ENCODE data around the gene GEMIN7. TPM values are rescaled to one million over a fixed set of nuclear protein-coding genes. Genes with fewer than 3 reads are reported as not detected.

GEMIN7 gene
- total RNA-seq, 2 donors from 2014 or later, result 15.8 to 19.5 TPM

DNA sequence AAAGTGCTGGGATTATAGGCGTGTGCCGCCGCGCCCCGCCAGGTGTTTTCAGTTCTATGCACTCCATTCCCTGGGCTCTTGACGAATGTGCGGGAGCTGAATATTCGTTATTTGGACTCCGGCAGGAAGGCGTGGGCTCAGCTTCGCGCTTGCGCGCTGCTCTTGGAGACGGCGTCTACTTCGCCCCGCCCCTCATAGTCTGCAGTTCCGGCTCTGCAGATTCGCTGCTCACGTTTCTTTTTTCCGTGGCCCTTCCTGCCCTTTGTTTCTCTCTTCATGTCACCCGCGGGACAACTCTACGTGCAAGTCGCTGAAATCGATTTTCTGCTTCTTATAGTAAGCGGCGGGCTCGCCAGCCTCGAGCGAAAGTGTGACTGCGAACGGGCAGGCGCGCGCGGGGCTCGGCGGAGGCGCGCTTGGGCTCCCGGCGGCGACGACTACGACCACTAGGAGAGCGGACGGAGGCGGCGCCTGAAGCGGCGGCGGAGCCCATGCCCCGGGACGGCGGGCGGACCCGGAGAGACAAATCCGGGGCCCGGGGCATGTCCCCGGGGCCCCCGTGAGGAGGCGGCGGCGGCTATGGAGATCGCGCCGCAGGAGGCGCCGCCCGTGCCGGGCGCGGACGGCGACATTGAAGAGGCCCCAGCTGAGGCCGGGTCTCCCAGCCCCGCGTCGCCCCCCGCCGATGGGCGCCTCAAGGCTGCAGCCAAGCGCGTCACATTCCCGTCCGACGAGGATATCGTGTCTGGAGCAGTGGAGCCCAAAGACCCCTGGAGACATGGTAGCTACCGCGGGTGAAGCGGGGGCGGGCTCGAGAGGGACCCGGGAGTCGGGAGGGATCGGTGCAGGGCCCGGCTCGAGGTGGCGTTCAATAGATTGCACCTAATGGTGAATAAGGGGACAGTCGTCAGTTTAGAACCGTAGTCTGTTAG is 14.0 kb downstream of the GEMIN7 start, which contains the start of gene PPP1R37:
Gene PPP1R37, plus strand, starts transcription at position 433 of the 932 bp plus-strand sequence. Its CDS starts 147 bp downstream, at position 580.
- no peaks in the 10 kb centered on the region for H3K9me3 ChIP-seq
- intact Hi-C loops (cut with DNase I), result no loop called here
- H3K36me3 ChIP-seq (replicated peaks in 1 of 2; ENCODE audit: insufficient read depth in 1 of 2, low read depth in 2 of 2), result peaks cover 0 to 2% of the 10 kb centered on the region in 2 donors
- peak; percentile 86 for ATAC-seq
- 0% methylated on average over 38 to 88 of the region's 103 CpGs for WGBS, 2 donors
- peak within 1 kb of the TSS; percentile 83 to 96 for H3K4me3 ChIP-seq
- peak; percentile 95 to 97 (median 96) for DNase-seq
- H3K4me1 ChIP-seq, result peaks cover 59% of the 10 kb centered on the region
- H3K27me3 ChIP-seq, result no peaks in the 10 kb centered on the region
- TF ChIP-seq CTCF (IDR thresholded peaks at IDR 0.05), result peak in 5 of 7 experiments; percentile 29 to 57 (median 36)
- peak; percentile 5 to 66 (median 62) for TF ChIP-seq POLR2A (IDR thresholded peaks at IDR 0.05)
- H3K27ac ChIP-seq, result peak within 1 kb of the TSS; percentile 74 to 97 (median 91)

DNA sequence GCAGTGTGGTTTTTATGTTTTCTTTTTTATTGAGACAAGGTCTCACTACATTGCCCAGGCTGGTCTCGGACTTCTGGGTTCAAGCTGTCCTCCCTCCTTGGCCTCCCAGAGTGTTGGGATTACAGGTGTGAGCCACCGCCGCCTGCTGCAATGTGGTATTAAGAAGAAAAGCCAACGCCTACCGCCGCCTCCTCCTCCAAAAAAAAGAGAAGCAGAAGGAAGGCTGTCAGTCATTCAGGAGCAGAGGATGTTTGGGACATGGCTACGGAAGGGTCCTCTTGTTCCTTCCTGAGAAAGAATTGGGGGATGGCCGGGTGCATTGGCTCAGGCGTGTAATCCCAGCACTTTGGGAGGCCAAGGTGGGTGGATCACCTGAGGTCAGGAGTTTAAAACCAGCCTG is 15.1 kb downstream of the GEMIN7 start:
- Histone ChIP-seq H3K27ac (peak overlapping the region in 1 of 4 donors; percentile 89), H3K27me3 (no peaks in the 10 kb centered on the region), H3K9me3 (no peaks in the 10 kb centered on the region), H3K36me3 (replicated peaks in 1 of 2; ENCODE audit: insufficient read depth in 1 of 2, low read depth in 2 of 2) (peaks cover 0 to 2% of the 10 kb centered on the region in 2 donors), H3K4me1 (peaks cover 70% of the 10 kb centered on the region), H3K4me3 (no peak overlapping the region)
- intact Hi-C loops (cut with DNase I), result no loop called here
- TF ChIP-seq POLR2A (IDR thresholded peaks at IDR 0.05) (no peak), CTCF (IDR thresholded peaks at IDR 0.05) (no peak)
- WGBS, 2 donors, result 42 to 51% methylated on average over 9 of the region's 9 CpGs
- ATAC-seq (no peak), DNase-seq (no peak)

- H3K9me3 ChIP-seq, result no peaks in the 10 kb centered on the region
- WGBS, 2 donors, result 66 to 70% methylated on average over 5 of the region's 5 CpGs
- intact Hi-C loops (cut with DNase I), result no loop called here
- no peak overlapping the region for H3K27ac ChIP-seq
- no peaks in the 10 kb centered on the region for H3K27me3 ChIP-seq
- H3K4me3 ChIP-seq, result no peak overlapping the region
- no peak for ATAC-seq
- DNase-seq, result no peak
- H3K4me1 ChIP-seq, result peaks cover 76% of the 10 kb centered on the region
- TF ChIP-seq POLR2A (IDR thresholded peaks at IDR 0.05), result no peak
- no peak for TF ChIP-seq CTCF (IDR thresholded peaks at IDR 0.05)
- H3K36me3 ChIP-seq (replicated peaks in 1 of 2; ENCODE audit: insufficient read depth in 1 of 2, low read depth in 2 of 2), result peaks cover 0 to 2% of the 10 kb centered on the region in 2 donors
Measured at GRCh38 chr19:45094707-45095106, 15.6 kb downstream of the GEMIN7 start.

DNA sequence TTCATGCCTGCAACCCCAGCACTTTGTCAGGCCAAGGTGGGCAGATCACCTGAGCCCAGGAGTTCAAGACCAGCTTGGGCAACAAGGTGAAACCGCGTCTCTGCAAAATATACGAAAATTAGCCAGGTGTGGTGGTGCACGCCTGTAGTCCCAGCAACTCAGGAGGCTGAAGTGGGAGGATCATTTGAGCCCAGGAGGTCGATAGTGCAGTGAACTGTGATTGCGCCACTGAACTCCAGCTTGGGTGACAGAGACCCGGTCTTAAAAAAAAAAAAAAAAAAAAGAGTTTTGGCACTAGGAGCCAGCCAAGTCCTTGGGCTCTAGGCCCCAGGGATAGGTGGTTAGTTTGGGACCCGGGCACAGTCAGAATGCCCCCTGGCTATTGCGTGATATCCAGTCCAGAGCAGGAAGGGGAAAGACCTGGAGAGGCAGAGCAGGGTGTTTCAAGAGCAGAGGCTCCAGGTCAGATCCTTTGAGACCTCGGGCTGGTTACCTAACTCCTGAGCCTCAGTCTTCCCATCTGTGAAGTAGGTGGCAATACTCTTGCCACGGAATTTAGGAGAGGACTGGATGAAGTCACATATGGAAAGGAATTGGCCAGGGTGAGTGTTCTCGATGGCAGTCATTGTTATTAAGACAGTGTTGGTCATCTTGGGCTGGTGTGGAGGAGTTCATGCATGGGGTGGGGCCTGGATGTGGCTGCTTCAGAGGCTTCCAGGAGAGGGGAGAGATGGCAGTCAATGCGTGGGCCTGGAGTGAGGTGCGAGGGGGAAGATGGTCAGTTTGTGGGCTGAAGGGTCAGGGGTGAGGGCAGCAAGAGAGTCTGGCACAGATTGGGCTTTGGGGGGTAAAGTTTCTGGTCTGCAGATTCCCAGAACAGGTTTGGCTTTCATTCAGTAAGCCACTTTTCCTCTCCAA is 16.7 kb downstream of the GEMIN7 start:
- no peak overlapping the region for H3K27ac ChIP-seq
- WGBS, 2 donors, result 84 to 86% methylated on average over 14 of the region's 14 CpGs
- H3K9me3 ChIP-seq, result no peaks in the 10 kb centered on the region
- no peak for ATAC-seq
- H3K4me3 ChIP-seq, result no peak overlapping the region
- no peak for TF ChIP-seq CTCF (IDR thresholded peaks at IDR 0.05)
- no peak for TF ChIP-seq POLR2A (IDR thresholded peaks at IDR 0.05)
- no peak for DNase-seq
- H3K36me3 ChIP-seq (replicated peaks in 1 of 2; ENCODE audit: insufficient read depth in 1 of 2, low read depth in 2 of 2), result no peaks in the 10 kb centered on the region
- H3K27me3 ChIP-seq, result no peaks in the 10 kb centered on the region
- peaks cover 79% of the 10 kb centered on the region for H3K4me1 ChIP-seq
- intact Hi-C loops (cut with DNase I), result no loop called here

All from body of pancreas (tissue), 4 donors.